Panc1 (cell line): ENCODE results near the gene RFX8.

Experiments
- POLR2AphosphoS5 ChIP-seq: IDR thresholded peaks from 2 replicates; pipeline ENCODE4 v1.6.1; 2012; ENCODE audit warnings: mild to moderate bottlenecking, low read depth, low read length, moderate library complexity
- SIN3A ChIP-seq: IDR thresholded peaks from 2 replicates; pipeline ENCODE4 v1.6.1; 2012; ENCODE audit warnings: low read depth, mild to moderate bottlenecking, low read length, moderate library complexity, borderline replicate concordance; ENCODE audit not compliant: insufficient read depth
- TF ChIP-seq, protein P1 (sequence below): fragments of 450-650 bp; IDR thresholded peaks from 2 replicates; pipeline ENCODE4 v1.5.1; 2017; ENCODE audit warnings: mild to moderate bottlenecking
- TF ChIP-seq, protein P2 (sequence below), 2 experiments: IDR thresholded peaks; 2 replicates each; pipeline ENCODE4 v1.6.1; 2011 to 2012; ENCODE audit warnings: low read depth in 2 of 2, control low read depth in 1 of 2, low read length in 1 of 2, mild to moderate bottlenecking in 1 of 2, moderate library complexity in 1 of 2; ENCODE audit not compliant: insufficient read depth in 1 of 2

DNA sequence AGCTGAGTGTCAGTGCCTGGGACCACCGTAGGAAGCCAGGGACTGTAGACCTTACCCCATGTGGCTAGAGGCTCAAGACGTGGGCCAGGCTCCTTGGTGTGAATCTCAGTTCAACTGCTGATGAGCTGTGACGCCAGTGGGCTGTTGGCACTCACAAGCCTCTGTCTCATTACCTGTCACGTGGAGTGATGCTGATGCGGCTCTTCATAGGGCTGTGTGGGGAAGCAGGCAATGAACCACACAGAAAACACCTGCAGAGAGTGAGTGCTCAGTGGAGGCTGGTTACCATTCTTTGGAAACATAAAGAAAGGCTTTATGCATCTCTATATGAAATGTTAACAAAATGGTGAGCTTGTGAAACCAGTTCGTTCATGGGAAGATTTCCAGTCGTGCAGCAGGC lies 123.7 kb downstream of the RFX8 start:
- TF ChIP-seq, protein P1, sequence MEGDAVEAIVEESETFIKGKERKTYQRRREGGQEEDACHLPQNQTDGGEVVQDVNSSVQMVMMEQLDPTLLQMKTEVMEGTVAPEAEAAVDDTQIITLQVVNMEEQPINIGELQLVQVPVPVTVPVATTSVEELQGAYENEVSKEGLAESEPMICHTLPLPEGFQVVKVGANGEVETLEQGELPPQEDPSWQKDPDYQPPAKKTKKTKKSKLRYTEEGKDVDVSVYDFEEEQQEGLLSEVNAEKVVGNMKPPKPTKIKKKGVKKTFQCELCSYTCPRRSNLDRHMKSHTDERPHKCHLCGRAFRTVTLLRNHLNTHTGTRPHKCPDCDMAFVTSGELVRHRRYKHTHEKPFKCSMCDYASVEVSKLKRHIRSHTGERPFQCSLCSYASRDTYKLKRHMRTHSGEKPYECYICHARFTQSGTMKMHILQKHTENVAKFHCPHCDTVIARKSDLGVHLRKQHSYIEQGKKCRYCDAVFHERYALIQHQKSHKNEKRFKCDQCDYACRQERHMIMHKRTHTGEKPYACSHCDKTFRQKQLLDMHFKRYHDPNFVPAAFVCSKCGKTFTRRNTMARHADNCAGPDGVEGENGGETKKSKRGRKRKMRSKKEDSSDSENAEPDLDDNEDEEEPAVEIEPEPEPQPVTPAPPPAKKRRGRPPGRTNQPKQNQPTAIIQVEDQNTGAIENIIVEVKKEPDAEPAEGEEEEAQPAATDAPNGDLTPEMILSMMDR = no peak
- TF ChIP-seq POLR2AphosphoS5 = no peak
- TF ChIP-seq, protein P2, sequence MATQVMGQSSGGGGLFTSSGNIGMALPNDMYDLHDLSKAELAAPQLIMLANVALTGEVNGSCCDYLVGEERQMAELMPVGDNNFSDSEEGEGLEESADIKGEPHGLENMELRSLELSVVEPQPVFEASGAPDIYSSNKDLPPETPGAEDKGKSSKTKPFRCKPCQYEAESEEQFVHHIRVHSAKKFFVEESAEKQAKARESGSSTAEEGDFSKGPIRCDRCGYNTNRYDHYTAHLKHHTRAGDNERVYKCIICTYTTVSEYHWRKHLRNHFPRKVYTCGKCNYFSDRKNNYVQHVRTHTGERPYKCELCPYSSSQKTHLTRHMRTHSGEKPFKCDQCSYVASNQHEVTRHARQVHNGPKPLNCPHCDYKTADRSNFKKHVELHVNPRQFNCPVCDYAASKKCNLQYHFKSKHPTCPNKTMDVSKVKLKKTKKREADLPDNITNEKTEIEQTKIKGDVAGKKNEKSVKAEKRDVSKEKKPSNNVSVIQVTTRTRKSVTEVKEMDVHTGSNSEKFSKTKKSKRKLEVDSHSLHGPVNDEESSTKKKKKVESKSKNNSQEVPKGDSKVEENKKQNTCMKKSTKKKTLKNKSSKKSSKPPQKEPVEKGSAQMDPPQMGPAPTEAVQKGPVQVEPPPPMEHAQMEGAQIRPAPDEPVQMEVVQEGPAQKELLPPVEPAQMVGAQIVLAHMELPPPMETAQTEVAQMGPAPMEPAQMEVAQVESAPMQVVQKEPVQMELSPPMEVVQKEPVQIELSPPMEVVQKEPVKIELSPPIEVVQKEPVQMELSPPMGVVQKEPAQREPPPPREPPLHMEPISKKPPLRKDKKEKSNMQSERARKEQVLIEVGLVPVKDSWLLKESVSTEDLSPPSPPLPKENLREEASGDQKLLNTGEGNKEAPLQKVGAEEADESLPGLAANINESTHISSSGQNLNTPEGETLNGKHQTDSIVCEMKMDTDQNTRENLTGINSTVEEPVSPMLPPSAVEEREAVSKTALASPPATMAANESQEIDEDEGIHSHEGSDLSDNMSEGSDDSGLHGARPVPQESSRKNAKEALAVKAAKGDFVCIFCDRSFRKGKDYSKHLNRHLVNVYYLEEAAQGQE (IDR thresholded peaks at IDR 0.05; ENCODE audit: insufficient read depth in 1 of 2, low read depth in 2 of 2, low read length in 1 of 2) = no peak
- TF ChIP-seq SIN3A = no peak
